CD4-positive, alpha-beta T cell treated with Interleukin-10 for 1 hour (primary cell): ENCODE data around the gene EML4.
"Not testable (repeated sequence)": the region's sequence is repeated elsewhere in the genome, so short reads cannot be mapped to it uniquely, and the experiment has no call there.

Experiments
- DNase-seq: peaks from one replicate; pipeline ENCODE4 v3.0.0-alpha.2; 2020

EML4 gene

DNA sequence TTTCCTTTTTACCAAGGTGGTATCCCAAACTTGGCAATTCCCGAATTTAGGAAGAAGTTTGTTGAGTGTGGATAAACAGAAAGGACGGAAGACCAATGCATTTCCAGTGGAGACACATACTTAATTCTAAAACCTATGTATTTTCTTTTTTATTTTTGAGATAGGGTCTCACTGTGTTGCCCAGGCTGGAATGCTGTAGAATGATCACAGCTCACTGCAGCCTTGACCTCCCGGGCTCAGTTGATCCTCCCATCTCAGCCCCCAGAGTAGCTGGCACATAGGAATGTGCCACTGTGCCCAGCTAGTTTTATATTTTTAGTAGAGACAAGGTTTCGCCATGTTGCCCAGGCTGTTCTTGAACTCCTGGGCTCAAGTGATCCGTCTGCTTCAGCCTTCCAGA is 101.6 kb downstream of the EML4 start:
- no peak for DNase-seq

GRCh38 chr2:42271246-42271645 is 102.1 kb downstream of the EML4 start:
- not testable (repeated sequence) for DNase-seq

GRCh38 chr2:42274863-42275262 is 105.7 kb downstream of the EML4 start:
- no peak for DNase-seq

DNA sequence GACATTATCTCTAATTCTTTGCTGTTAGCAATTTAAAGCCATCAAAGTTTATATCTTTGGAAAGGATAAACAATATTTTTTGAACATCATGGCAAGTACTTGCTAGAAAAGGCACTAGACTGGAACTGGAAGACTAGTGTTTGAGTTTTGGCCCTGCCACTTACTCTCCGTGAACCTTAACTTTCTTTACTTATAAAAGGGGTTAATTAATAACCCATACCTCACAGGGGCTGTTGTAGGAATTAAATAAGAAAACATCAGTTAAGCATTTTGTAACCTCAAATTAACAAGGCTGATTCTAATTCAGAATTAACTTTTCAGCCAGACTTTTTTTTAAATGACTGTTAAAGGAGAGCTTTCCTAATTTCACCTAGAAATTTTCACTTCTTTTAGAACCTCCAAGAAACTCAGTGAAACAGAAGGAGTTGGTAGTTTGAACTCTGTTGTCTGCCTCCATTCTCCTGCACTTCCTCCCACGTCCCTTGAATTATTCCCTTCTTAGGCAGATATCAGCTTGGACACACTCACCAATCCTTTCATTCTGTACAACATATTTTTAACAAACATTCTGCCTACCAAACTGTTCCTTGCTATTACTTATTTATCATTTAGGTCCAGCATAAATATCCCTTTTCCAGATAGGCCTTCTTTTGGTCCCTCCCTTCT is 112.4 kb downstream of the EML4 start:
- DNase-seq = no peak

DNA sequence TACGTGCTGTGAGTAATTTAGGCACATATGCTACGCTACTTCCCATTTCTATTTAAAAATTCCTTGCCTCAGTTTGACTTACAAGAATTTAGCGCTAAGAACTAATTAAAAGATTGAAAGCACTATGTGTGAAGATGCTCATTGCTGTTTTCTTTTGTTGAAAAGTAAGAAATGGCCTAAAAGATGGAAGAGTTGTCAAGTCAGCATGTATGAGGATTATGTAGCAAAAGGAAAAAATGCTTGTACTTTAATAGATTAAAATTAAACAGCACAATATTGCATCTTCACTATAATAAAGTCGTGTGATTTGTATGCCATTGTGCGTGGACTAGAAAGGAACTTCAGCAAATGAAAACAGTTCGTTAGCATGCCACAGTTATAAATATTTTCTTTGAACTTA is 114.9 kb downstream of the EML4 start:
- no peak for DNase-seq

DNA sequence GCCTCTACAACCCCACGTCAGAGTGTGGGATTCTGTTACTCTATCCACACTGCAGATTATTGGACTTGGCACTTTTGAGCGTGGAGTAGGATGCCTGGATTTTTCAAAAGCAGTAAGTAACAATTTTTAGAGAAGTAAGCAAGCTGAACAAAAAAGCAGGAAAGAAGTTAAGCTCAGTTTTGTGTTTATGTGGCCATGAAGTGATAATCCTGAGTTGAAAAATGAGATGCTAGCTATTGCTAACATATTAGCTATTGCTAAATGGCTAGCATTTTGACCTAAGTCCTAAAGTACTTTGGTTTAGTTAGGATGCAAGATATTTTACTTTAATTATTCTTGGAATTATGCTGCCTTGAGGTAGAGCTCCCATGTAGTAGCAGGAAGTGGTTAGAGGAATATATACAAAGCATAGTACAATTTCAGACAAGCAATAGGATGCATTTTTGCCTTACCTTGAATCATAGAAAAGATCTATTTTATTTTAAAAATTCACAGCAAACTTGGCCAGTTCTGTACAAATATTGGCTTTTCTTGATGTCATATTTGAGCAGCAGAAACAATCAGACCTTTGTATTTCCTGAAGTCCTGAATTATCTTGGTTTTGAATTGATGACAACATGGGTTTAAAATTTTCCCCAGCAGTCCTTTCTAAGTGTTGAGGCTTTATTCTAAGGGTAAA is 117.3 kb downstream of the EML4 start:
- no peak for DNase-seq

DNA sequence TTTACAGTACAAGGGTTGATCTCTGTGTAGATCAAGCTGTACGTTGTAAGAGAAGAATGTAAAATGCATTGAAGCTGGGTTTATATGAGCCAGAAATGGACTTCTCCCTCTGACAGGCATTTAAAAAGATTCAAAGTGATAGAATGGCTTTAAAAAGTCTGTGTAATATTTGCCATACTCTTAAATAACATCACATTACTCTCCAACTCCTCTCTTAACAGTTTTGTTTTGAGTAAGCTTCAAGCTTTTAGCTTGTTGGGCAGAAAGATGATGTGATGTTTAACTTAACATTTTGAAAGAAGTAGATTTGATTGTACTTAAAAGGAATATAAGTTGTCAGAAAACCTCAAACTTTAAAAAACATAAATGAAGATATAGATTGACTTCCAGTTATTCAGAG is 119.7 kb downstream of the EML4 start:
- no peak for DNase-seq

DNA sequence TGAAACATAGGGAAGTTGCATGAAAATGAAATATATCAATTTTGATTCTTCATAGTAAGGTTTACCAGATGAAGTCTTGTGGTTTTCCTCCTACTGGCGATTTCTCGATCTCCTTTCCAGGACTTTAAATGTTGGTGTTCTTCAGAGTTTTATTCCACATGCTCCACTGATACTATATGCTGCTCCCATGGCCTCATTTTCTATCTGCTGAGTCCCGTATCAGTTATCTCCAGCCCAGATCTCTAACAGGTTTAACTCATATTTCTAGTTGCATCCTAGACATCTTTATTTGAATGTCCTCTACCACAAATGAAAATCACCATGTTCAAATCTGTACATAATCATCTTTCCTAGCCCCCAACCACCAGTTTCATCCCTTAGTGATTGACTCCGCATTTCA is 120.1 kb downstream of the EML4 start:
- no peak for DNase-seq

- no peak for DNase-seq
Measured at GRCh38 chr2:42290005-42290404, 120.9 kb downstream of the EML4 start.

DNA sequence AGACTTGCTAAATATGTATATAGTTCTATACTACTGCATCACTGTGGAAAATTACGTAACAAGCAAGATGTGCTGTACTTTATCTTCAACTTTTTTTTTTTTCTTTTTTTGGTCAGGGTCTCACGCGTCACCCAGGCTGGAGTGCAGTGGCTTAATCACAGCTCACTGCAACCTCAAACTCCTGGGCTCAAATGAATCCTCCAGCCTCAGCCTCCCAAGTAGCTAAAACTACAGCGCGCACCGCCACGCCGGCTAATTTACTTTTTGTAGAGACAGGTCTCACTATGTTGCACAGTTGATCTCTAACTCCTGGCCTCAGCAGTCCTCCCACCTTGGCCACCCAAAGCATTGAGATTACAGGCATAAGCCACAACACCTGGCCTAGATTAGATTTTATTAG is 123.9 kb downstream of the EML4 start:
- DNase-seq = no peak

DNA sequence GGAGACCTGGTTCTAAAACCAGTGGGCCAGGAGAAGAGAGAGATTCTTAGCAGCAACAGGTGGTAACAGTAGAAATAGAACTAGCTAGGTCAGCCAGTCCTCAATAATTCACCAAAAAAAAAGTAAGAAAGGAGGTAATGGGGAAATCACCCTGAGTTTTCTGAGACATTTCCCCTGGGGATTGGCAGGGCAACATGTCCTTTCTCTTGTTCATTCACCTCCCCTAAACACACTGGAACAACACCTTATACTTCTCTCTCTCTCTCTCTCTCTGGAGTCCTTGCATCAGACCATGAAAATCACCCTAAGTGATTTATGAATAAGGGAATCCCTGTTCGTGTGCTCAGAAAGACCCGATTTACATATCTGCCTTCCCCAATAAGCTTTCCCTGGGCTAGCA is 127.1 kb downstream of the EML4 start:
- peak; percentile 27 for DNase-seq

- peak; percentile 67 for DNase-seq
Measured at GRCh38 chr2:42297322-42297936, 128.3 kb downstream of the EML4 start.

GRCh38 chr2:42298132-42298531 is 129.0 kb downstream of the EML4 start:
- no peak for DNase-seq

GRCh38 chr2:42298996-42299754 is 130.0 kb downstream of the EML4 start:
- DNase-seq = peak; percentile 19

DNA sequence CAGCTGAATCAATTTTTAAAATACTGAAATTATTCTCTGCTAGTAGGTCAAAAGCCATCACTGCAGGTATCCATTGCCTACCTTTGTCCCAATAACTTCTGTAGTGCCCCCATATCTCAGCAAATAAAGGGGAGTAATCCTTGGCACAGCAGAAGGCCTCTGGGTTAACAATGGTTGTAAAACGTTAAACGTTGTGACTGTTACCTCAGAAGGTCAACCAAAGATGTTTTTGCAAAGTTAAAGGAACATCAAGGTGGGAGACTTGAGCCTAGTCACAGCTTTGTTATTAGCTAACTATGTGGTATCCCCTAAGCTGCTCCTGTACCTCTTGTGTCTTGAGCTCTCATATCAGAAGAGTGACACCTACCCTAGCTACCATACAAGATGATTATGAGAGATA is 131.4 kb downstream of the EML4 start:
- DNase-seq = no peak

- DNase-seq = no peak
Measured at GRCh38 chr2:42303252-42303651, 134.1 kb downstream of the EML4 start.

GRCh38 chr2:42304059-42304713 is 135.0 kb downstream of the EML4 start:
- DNase-seq = no peak

GRCh38 chr2:42307180-42307579 is 138.0 kb downstream of the EML4 start:
- no peak for DNase-seq

DNA sequence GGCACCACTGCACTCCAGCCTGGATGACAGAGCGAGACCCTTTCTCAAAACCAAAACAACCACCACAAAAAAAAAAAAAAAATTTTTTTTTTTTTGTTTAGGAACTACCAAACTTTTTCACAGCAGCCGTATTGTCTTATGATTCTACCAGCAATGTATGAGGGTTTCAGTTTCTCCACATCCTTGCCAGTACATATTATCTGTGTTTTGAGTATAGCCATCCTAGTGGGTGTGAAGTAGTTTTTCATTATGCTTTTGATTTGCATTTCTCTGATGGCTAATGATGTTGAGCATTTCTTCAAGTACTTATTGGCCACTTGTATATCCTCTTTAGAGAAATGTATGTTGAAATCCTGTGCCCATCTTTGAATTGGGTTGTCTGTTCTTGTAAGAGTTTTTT is 140.2 kb downstream of the EML4 start:
- no peak for DNase-seq

GRCh38 chr2:42310007-42310515 is 140.9 kb downstream of the EML4 start:
- DNase-seq = no peak

GRCh38 chr2:42312106-42312505 is 143.0 kb downstream of the EML4 start:
- DNase-seq = no peak

- no peak for DNase-seq
Measured at GRCh38 chr2:42314892-42315468, 145.8 kb downstream of the EML4 start.
